T-helper 2 cell treated with Interferon-gamma antibody and Interleukin-4, amounts not matched to agents 5 μg/mL and 100 μg/mL, for 36 hours (primary cell): ENCODE results near the gene WBP1L.
"Not testable (repeated sequence)": the region's sequence is repeated elsewhere in the genome, so short reads cannot be mapped to it uniquely, and the experiment has no call there.

ENCODE experiments used
- DNase-seq: peaks from one replicate; pipeline ENCODE4 v3.0.0; 2021; ENCODE audit warnings: low spot score
- H3K27ac Mint-ChIP-seq: one replicate; pipeline ENCODE4 v1.8.0; 2021; ENCODE audit warnings: mild to moderate bottlenecking, mixed read lengths
- H3K27me3 Mint-ChIP-seq: one replicate; pipeline ENCODE4 v1.8.0; 2021; ENCODE audit warnings: low read depth, mixed read lengths
- H3K36me3 Mint-ChIP-seq: one replicate; pipeline ENCODE4 v1.8.0; 2021; ENCODE audit warnings: low read depth, mixed read lengths
- H3K4me1 Mint-ChIP-seq: one replicate; pipeline ENCODE4 v1.8.0; 2021; ENCODE audit warnings: low read depth, mixed read lengths
- H3K4me3 Mint-ChIP-seq: one replicate; pipeline ENCODE4 v1.8.0; 2022; ENCODE audit warnings: mild to moderate bottlenecking, moderate library complexity, mixed read lengths
- H3K9me3 Mint-ChIP-seq: one replicate; pipeline ENCODE4 v1.8.0; 2021; ENCODE audit warnings: mixed read lengths

The WBP1L gene

DNA sequence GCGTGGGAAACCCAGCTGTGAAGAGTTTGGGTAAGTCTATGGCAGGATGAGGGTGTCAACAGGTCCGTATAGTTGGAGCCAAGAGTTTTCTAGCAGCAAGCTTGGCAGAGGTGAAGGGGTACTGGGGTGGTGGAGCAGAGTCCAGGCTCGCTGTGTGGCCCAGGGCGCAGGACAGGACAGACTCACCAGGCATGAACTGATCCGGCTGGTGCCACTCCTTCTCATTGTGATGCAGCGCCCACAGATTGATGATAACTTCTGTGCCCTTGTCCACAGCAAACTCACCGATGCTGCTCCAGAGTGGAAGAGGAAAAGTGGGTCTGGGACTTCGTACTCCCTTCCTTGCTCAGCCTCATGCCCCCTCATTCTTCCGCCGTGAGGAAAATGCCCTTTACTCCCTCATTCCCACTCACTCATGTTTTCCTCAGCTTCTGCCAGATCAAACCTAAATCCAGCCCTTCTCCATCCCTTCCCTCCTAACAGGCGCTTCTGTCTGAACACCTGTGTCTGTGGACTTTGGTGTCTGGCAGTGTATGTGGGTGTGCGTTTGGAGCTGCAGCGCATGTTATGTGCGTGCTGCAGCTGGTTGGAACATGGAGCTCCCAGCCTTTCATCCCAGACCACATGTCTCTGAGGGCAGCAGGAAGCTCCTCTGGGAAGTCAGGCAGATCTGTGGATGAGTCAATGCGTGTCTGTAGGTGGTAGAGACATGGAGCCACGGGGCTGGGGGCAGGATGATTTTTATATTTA lies 87.7 kb downstream of the WBP1L start:
- peaks cover 4% of the 10 kb centered on the region for H3K4me1 Mint-ChIP-seq
- H3K36me3 Mint-ChIP-seq = no peaks in the 10 kb centered on the region
- H3K4me3 Mint-ChIP-seq = no peak overlapping the region
- H3K9me3 Mint-ChIP-seq = no peaks in the 10 kb centered on the region
- H3K27me3 Mint-ChIP-seq = no peaks in the 10 kb centered on the region
- DNase-seq = no peak
- no peak overlapping the region for H3K27ac Mint-ChIP-seq

DNA sequence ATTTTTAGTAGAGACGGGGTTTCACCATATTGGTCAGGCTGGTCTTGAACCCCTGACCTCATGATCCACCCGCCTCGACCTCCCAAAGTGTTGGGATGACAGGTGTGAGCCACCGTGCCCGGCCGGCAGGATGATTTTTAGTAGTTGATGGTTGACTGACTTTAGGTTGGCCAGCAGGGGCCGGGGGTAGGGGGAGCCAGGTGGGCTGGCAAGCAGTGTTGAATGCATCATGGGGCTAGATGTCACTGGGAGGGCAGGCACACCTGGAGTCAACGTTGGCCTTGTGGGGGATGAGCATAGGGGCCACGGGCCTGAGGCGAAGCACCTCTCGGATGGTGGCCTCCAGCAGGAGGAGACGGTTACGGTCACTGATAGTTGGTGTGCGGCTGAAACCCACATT lies 88.5 kb downstream of the WBP1L start:
- peaks cover under 1% of the 10 kb centered on the region for H3K27me3 Mint-ChIP-seq
- H3K36me3 Mint-ChIP-seq = no peaks in the 10 kb centered on the region
- H3K4me1 Mint-ChIP-seq = peaks cover 4% of the 10 kb centered on the region
- no peak overlapping the region for H3K27ac Mint-ChIP-seq
- DNase-seq = no peak
- no peaks in the 10 kb centered on the region for H3K9me3 Mint-ChIP-seq
- H3K4me3 Mint-ChIP-seq = no peak overlapping the region

DNA sequence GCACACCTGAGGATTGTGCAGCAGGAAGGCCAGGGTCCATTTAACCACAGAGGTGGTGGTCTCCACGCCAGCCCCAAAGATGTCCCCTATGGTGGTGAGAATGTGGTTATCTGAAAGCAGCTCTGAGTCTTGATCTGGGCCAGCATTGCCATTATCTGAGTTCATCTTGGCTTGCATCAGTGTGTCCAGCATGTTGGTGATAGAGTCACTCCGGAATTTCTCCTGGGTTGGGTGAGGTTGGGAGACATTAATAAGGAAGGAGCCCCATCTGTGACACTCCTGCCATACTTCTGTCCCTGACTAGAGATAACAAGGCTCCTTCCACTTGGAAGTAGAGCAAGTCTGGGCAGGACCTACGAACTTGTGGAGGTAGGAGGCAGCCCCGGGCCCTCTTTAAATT lies 89.2 kb downstream of the WBP1L start:
- H3K36me3 Mint-ChIP-seq = no peaks in the 10 kb centered on the region
- H3K4me1 Mint-ChIP-seq = peaks cover 4% of the 10 kb centered on the region
- H3K4me3 Mint-ChIP-seq = no peak overlapping the region
- H3K9me3 Mint-ChIP-seq = no peaks in the 10 kb centered on the region
- no peak for DNase-seq
- no peak overlapping the region for H3K27ac Mint-ChIP-seq
- H3K27me3 Mint-ChIP-seq = peaks cover 3% of the 10 kb centered on the region

DNA sequence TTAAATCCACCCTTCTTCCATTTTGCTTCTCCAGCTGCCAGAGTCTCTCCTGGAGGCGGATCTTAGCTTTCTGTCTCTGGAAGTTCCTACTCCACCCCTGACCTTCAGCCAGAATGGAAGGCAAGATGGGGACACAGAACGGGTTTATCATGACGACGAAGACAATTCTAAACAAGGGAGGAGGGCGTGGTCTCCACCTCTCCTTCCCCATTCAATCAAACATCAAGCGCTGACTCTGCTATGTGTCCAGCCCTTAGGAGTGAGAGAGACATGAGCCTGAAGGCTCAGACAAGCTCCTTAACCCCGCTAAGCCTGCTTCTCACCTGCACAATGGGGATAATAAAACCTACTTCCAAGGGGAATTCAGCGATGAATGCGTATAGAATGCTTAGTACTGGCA lies 90.4 kb downstream of the WBP1L start:
- no peak overlapping the region for H3K27ac Mint-ChIP-seq

DNA sequence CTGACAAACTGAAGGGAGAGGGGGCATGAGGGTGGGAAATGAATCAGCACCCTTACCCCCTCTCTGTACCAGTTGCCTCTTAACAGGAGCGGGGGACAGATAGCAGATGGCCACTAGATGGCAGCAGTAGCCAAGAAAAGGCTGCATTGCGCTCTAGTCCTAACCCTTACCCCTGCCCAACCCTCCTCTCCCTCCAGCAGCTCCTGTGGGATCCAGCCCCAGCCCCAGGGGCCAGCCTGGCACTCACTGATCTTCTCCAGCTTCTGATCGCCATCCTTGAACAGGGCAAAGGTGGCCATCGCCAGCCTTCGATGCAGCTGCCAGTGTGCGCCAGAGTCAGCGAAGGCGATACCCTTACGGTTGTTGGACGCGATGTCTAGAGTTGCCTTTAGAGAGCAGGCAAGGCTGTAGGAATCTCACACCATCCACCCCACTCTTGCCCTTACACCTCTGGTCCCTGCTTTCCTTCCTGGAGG lies 91.3 kb downstream of the WBP1L start:
- H3K4me1 Mint-ChIP-seq = peaks cover 4% of the 10 kb centered on the region
- H3K36me3 Mint-ChIP-seq = no peaks in the 10 kb centered on the region
- no peak overlapping the region for H3K27ac Mint-ChIP-seq
- H3K4me3 Mint-ChIP-seq = no peak overlapping the region
- peaks cover 6% of the 10 kb centered on the region for H3K27me3 Mint-ChIP-seq
- H3K9me3 Mint-ChIP-seq = no peaks in the 10 kb centered on the region
- peak; percentile 54 for DNase-seq

More for the DNA sequence above, 90.4 kb downstream of the WBP1L start:
- Mint-ChIP-seq H3K27me3 (peaks cover 3% of the 10 kb centered on the region), H3K36me3 (no peaks in the 10 kb centered on the region), H3K4me1 (peaks cover 4% of the 10 kb centered on the region), H3K9me3 (no peaks in the 10 kb centered on the region), H3K4me3 (no peak overlapping the region)
- DNase-seq = no peak

DNA sequence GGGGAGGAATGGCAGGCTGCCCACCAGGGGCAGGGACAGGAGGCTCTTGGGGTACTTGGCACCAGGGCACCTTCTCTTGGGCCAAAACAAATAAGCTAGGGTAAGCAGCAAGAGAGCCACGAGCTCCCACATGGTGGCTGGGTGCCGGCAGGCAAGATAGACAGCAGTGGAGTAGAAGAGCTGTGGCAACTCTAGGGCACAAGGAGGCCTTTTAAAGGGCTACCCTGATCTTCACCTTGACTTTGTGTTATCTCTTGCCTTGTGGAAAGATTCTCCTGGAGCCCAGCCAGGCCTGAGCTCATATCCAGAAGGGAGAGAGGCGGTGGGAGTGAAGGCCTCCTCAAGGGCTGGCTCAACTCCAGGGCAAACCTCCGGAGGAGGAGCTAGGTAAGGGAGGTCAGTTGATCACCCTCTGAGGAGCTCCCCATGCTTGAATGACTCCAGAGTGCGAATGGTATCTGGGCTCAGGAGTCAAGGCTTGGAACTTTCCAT lies 93.5 kb downstream of the WBP1L start, which contains the start of gene CYP17A1:
TSS of gene CYP17A1 (minus strand) at position 184 of the 492 bp plus-strand sequence. CDS start at position 132, 52 bp downstream.
- no peak within 1 kb of the TSS for H3K27ac Mint-ChIP-seq

DNA sequence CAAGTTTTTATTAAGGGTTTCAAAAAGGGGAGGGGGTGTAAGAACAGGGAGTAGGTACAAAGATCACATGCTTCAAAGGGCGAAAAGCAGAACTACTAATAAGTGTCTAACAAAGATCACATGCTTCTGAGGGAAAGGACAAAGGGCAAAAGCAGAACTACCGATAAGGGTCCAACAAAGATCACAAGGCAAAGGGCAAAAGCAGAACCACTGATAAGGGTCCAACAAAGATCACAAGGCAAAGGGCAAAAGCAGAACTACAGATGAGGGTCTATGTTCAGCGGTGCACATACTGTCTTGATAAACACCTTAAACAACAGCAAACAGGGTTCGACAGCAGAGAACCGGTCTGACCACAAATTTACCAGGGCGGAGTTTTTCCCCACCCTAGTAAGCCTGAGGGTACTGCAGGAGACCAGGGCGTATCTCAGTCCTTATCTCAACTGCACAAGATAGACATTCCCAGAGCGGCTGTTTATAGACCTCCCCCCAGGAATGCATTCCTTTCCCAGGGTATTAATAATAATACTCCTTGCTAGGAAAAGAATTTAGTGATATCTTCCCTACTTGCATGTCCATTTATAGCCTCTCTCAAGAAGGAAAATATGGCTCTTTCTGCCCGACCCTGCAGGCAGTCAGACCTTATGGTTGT lies 94.7 kb downstream of the WBP1L start:
- H3K36me3 Mint-ChIP-seq, H3K27ac Mint-ChIP-seq, H3K4me1 Mint-ChIP-seq, DNase-seq, H3K4me3 Mint-ChIP-seq, H3K9me3 Mint-ChIP-seq: not testable (repeated sequence)
- H3K27me3 Mint-ChIP-seq = peaks cover 14% of the 10 kb centered on the region

More for the DNA sequence above, 93.5 kb downstream of the WBP1L start, which contains the start of gene CYP17A1:
- Mint-ChIP-seq H3K4me1 (peaks cover 4% of the 10 kb centered on the region), H3K27me3 (peaks cover 11% of the 10 kb centered on the region), H3K4me3 (no peak within 1 kb of the TSS), H3K9me3 (no peaks in the 10 kb centered on the region), H3K36me3 (no peaks in the 10 kb centered on the region)
- no peak for DNase-seq

DNA sequence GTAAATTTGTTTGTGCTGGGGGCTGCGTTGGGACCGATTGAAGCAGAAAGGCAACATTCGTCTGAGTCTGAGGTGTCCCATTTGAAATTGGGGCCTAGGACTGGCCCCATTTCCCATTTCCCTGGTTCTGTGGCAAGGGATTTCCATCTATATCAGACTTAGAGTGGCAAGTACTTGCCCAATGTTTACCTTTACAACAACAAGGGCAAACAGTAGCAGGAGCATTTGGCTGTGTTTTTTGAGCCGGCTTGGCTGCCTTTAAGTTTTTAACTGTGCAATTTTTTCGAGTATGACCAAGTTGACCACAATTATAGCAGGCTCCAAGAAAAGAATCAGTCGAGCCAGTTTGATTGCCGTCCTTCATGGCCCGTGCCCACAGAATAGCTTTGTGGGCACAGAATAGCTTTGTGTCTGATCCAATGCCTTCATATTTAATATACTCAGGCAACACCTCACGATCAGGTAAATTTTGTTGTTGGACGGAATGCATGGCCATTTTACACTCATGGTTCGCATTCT lies 98.1 kb downstream of the WBP1L start:
- Mint-ChIP-seq H3K9me3 (no peaks in the 10 kb centered on the region), H3K4me1 (no peaks in the 10 kb centered on the region), H3K27me3 (peaks cover 16% of the 10 kb centered on the region), H3K4me3 (no peak overlapping the region), H3K27ac (no peak overlapping the region), H3K36me3 (no peaks in the 10 kb centered on the region)
- no peak for DNase-seq

DNA sequence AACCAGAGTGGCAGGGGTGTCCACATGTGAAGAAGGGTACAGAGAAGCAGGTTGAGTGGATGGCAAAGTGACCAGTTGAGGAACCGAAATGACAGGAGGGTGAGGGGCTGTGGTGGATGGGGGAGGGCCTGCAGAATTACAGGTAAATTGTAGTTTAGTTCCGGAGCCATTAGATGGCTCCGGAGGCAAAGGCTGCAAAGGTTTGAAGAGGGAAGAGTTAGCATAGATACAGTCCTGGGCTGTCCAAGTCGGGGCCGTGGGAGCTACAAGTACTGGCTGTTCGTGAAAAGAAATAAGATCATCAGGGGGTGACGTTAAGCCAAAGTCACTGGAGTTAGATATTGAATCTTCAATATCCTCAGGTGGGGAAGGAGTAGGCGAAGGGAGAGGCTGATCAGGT lies 99.4 kb downstream of the WBP1L start:
- not testable (repeated sequence) for H3K36me3 Mint-ChIP-seq, H3K4me3 Mint-ChIP-seq, H3K9me3 Mint-ChIP-seq, DNase-seq, H3K27ac Mint-ChIP-seq, H3K4me1 Mint-ChIP-seq
- H3K27me3 Mint-ChIP-seq = peaks cover 13% of the 10 kb centered on the region

DNA sequence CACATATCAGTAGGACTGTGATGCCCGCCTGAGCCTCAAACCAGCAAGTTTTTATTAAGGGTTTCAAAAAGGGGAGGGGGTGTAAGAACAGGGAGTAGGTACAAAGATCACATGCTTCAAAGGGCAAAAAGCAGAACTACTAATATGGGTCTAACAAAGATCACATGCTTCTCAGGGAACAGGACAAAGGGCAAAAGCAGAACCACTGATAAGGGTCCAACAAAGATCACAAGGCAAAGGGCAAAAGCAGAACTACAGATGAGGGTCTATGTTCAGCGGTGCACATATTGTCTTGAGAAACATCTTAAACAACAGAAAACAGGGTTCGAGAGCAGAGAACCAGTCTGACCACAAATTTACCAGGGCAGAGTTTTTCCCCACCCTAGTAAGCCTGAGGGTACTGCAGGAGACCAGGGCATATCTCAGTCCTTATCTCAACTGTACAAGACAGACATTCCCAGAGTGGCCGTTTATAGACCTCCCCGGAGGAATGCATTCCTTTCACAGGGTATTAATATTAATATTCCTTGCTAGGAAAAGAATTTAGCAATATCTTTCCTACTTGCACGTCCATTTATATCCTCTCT lies 100.5 kb downstream of the WBP1L start:
- peaks cover 13% of the 10 kb centered on the region for H3K27me3 Mint-ChIP-seq
- H3K36me3 Mint-ChIP-seq, H3K4me1 Mint-ChIP-seq, DNase-seq, H3K27ac Mint-ChIP-seq, H3K4me3 Mint-ChIP-seq, H3K9me3 Mint-ChIP-seq: not testable (repeated sequence)

DNA sequence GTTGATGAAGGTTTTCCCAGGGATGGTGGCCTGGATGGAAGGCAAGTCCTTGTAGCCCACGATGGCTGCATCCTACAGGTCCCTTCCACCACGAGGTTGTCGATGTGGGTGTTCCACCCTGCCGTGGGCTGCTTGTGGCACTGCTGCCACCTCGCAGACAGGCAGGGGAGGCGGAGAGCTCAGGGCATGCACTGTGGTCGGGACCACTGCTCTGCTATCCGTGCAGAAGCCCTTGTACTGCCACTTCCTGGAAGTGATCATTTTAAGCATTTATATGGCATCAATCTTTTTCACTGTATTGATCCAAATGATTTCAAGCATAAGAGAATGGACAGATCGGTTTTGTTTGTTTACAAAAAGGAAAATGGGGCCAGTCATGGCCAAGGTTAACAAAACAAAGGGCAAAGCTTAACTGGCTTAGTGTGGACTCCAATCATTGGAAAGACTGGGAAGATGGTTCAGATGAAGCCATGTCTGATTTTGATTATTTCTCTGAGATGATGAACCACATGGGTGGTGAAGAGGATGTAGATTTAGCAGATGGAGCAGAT lies 101.7 kb downstream of the WBP1L start:
- Mint-ChIP-seq H3K27me3 (peaks cover 8% of the 10 kb centered on the region), H3K4me1 (no peaks in the 10 kb centered on the region), H3K4me3 (no peak overlapping the region), H3K27ac (no peak overlapping the region), H3K36me3 (no peaks in the 10 kb centered on the region), H3K9me3 (no peaks in the 10 kb centered on the region)
- no peak for DNase-seq

DNA sequence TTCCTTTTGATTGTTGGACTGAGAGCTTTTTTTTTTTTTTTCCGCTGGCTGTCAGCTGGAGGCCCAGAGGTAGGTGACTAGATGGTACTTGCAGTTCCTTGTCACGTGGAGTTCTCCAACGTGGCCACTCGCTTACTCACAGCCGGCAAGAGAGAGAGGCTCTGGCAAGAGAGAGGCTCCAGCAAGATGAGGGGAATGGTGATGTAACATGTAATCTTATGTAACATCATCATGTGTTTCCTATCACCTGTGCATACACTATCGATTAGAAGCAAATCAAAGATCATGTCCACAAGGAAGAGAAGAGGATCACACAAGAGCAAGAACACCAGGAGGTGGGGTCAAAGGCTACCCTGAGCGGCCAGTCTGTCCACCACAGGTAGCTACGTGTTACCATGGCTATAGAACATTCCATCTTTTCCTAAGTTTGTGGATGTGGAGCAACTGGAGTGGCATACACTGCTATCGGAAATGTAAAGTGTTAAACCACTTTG lies 106.3 kb downstream of the WBP1L start:
- H3K4me3 Mint-ChIP-seq = no peak overlapping the region
- H3K4me1 Mint-ChIP-seq = peaks cover 5% of the 10 kb centered on the region
- H3K36me3 Mint-ChIP-seq = no peaks in the 10 kb centered on the region
- H3K27ac Mint-ChIP-seq = no peak overlapping the region
- H3K9me3 Mint-ChIP-seq = no peaks in the 10 kb centered on the region
- no peaks in the 10 kb centered on the region for H3K27me3 Mint-ChIP-seq
- no peak for DNase-seq

DNA sequence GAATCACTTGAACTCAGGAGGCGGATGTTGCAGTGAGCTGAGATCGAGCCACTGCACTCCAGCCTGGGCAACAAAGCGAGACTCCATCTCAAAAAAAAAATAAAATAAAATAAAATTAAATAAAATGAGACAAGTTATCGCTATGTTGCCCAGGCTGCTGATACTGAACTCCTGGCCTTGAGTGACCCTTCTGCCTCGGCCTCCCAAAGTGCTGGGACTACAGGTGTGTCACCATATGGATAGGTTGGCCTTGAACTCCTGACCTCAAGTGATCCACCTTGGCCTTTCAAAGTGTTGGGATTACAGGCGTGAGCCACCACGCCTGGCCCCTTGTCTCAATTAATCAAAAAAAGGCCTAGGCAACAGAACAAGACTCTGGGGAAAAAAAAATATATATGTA lies 109.5 kb downstream of the WBP1L start:
- not testable (repeated sequence) for H3K27ac Mint-ChIP-seq, H3K4me1 Mint-ChIP-seq, DNase-seq, H3K27me3 Mint-ChIP-seq, H3K9me3 Mint-ChIP-seq, H3K36me3 Mint-ChIP-seq, H3K4me3 Mint-ChIP-seq
